GM19452 (cell line): Measurements from ENCODE around the gene SPEF2.
"Not testable (repeated sequence)": the region's sequence is repeated elsewhere in the genome, so short reads cannot be mapped to it uniquely, and the experiment has no call there.

ENCODE experiments used
- ATAC-seq: cut with Tn5 transposase; IDR thresholded peaks from one replicate; pipeline ENCODE4 v1.9.1; 2021; ENCODE audit not compliant: unreplicated experiment

The SPEF2 gene

DNA sequence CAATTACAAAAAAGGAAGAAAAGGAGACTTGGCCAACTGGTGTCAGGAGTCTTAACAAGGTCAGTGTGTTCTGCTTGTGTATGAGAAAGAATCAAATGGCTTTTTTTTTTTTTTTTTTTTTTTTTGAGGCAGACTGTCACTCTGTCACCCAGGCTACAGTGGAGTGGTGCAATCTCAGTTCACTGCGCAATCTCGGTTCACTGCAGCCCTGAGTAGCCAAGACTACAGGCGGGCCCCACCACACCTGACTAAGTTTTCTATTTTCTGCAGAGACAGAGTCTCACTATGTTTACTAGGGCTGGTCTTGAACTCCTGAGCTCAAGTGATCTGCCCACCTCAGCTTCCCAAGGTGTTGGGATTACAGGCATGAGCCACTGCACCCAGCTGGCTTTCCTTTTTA lies 236.0 kb downstream of the SPEF2 start:
- no peak for ATAC-seq

DNA sequence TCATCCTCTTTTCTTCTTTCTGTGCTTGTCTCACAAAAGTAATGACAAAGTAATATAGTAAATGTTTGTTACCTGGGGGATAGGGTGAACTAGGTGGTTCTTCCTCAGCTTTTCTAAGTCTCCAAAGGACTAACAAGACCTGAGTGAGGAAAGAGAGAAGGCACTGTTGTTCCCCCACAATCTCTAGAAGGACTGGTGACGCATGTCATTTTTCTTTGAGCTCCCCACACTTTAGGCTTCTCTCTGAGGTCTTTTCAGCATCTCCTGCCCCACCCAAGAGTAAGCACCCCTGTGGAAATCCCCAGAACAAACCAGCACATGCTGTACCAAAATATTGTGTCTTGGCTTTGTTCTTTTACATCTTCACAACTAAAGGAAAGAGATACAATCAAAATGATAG lies 236.6 kb downstream of the SPEF2 start:
- ATAC-seq: no peak

DNA sequence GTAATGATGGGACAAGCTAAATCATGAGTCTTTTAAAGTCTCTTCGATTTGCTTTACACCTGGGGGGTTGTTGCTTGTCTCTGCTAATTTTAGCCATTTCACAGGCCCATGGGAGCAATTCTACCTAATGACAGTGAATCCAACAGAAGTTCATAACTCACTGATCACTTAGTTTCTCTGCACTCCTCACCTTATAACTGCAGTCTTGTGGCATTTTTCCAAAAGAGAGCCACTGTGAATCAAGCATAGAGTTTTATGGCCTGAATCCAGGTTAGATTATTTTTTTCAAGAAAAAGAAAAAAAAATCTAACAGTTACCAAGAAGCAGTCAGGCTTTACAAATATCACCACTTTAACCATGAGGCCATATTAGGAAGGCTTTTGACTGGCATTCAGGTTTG lies 237.5 kb downstream of the SPEF2 start:
- ATAC-seq: no peak

DNA sequence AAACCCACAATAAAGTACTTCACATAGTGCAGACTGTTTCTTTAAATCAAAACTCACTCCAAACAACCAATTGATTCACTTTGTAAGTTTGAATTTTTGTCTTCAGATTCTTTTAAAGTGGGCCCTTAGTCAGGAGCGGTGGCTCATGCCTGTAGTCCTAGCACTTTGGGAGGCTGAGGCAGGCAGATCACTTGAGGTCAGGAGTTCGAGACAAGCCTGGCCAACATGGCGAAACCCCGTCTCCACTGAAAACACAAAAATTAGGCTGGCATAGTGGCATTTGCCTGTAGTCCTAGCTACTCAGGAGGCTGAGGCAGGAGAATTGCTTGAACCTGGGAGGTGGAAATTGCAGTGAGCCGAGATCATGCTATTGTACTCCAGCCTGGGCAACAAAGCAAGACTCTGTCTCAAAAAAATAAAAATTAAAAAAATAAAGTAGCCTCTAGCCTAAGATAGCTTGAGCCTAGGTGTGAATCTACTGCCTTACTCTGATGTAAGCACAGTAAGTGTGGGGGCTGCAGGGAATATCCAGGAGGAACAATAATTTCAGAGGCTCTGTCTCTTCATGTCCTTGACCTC lies 238.6 kb downstream of the SPEF2 start:
- not testable (repeated sequence) for ATAC-seq

DNA sequence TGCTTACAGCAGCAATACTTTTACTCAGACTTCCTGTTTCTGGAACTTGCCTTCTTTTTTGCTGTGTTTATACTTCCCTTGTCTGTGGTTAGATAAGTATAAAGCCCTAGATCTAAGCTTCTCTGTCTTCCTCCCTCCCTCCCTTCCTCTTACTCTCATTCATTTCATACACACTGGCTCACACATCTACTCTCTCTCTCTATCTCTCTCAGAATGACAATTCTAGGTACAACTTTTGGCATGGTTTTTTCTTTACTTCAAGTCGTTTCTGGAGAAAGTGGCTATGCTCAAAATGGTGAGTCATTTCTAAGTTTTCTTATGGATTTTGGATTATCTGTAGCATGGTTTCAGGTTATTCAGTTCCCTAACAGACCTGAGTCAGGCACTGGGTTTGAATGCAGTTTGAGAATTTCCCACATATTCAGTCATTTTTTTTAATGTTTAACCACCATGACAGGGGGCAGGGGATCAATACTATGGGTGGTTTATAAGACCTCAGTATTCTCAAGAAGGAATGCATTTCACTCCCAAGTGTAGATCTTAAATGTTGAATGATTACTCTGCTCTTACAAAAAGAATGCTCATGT lies 239.2 kb downstream of the SPEF2 start, which contains the start of gene IL7R:
IL7R (plus strand) TSS at position 127 of the 587 bp plus-strand sequence; CDS start at position 214, 87 bp downstream.
- no peak for ATAC-seq

DNA sequence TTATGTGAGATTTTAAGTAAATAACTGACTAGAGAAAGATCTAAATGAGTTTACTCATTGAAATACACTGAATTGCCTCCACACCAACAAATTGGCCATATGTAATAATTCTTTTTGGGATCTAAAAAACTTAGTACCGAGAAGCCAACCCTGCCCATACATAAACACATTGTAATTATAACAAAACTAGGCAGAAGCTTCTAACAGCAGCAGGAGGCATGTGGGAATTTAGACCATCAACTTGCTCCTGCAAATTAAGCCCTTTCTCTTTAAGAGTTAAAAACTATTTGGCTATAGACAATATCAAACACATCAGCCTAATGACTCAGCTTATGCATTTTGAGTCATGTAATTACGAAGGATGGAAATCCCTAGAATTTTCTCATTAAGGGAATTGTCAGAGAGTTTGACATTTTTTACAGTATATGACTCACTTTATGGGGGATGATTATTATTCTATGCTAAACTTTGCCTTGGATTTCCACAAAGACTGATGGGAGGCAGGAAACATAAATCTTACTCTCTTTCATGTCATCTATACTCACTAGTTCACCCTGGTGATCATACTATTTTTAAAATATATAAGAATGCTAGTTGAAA lies 240.0 kb downstream of the SPEF2 start:
- no peak for ATAC-seq

DNA sequence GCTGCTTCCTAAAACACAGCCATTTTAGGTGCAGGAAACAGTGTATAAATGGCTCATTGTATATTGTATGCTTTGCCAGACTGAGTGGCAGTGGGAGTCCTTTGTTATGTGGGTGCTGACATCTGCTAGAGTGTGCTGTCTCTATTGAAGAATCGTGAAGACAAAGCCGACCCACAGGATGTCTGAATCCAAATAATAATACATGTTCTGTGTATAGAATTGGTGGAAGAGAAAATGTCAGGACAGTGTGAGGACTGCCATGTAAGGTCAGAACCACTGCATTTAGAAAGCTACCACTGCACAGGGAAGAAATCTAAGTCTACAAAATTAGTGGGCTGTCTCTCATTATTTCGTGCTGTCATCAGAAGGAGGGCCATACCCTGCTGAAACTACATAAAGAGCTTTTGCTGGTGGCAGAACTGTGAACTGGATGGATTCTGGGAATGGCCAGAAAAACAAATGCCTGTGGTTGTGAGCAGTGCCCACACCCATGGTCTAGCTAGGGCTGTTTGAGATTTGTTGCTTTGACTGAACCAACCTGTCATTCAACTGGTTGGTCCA lies 241.5 kb downstream of the SPEF2 start:
- ATAC-seq: no peak

DNA sequence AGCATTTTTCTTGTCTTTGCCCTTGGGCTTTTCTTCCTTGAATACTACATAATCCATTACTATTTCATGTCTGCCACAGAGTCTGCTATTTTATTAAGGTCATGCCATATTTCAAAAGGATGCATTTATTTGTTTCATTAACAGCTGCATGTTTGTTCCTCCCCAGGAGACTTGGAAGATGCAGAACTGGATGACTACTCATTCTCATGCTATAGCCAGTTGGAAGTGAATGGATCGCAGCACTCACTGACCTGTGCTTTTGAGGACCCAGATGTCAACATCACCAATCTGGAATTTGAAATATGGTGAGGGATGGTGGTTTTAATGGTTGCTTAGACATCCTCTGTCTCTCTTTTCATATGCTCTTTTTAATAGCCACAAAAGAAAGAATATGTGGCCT lies 243.0 kb downstream of the SPEF2 start:
- ATAC-seq: no peak

DNA sequence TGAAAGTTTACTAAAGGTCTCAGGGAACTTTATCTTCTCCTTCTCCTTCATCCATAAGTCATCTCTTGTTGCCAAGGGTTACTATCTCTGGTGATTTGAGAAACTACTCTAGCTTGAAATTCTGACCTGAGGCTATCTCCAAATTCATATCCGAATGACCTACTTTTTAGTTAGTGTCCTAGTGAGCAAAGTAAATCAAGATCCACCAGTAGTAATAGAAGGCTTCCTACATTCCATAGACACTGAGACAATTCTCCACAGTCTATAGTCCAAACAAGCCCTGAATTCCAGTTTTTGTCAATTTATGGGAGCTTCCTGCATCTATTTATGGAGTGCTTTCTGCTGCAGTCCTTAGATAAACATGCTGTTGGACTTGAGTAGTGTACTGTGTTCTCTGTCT lies 244.1 kb downstream of the SPEF2 start:
- no peak for ATAC-seq

DNA sequence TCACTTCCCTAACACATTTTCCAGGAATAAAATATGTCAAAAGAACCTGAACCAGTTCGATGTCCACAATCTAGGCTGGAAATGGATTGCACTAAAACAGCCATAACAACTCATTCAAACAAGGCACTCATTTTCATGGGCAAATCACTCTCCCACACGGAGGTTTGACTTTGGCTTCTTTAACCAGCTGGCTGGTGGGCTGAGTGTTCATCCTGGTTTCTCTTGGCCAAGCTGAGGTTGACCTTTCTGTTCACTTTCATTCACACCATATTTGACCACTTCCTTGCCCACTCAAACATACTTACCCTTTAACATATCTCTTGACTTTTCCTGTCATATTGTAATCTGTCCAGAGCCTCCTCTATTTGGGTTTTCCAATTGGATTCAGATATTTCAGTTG lies 244.5 kb downstream of the SPEF2 start:
- ATAC-seq: no peak

DNA sequence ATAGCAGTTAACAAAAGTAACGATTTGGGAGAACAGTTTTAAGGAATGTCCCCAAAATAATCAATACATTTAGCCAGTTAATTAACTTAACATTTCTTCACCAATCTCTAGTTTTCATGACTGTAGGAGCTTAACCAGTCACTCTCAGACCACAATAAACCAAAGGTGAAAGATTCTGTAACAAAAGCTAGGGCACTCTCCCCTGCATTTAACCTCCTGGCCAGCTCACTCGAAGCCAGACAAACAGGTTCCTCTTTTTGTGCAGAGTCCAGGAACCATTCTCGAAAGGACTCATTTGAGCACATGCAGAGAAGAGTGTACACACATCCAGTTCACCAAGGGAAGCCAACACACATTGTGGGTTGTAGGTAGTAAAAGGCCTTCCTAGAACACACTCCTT lies 245.5 kb downstream of the SPEF2 start:
- ATAC-seq: no peak
